Mesenchymal stem cell (in vitro differentiated cells and primary cell): ENCODE measurements around the gene KRT32.
A peak's percentile ranks its signal among the peaks of the same experiment; 100 is the strongest.

Experiments used
- DNase-seq: peaks from one replicate; pipeline ENCODE4 v3.0.0-alpha.2; 2013
- H2AFZ ChIP-seq: one replicate; pipeline ENCODE4 v1.6.1; 2013; ENCODE audit warnings: low read depth, mild to moderate bottlenecking, control low read depth, inconsistent platforms, low read length, moderate library complexity
- H2AK5ac ChIP-seq: 2 replicates; pipeline ENCODE4 v1.6.1; 2013; ENCODE audit warnings: low read length, moderate library complexity, mild to moderate bottlenecking, inconsistent platforms; ENCODE audit not compliant: severe bottlenecking
- H2BK120ac ChIP-seq: one replicate; pipeline ENCODE4 v1.6.1; 2013; ENCODE audit warnings: low read depth, mild to moderate bottlenecking, inconsistent platforms, low read length, moderate library complexity
- H2BK12ac ChIP-seq, 2 experiments: one replicate each; pipeline ENCODE4 v1.6.1; 2013; ENCODE audit warnings: inconsistent platforms in 2 of 2, low read length in 2 of 2, mild to moderate bottlenecking in 2 of 2, moderate library complexity in 2 of 2, control low read depth in 1 of 2
- H2BK15ac ChIP-seq: one replicate; pipeline ENCODE4 v1.6.1; 2013; ENCODE audit warnings: mild to moderate bottlenecking, low read depth, inconsistent platforms; ENCODE audit not compliant: poor library complexity, severe bottlenecking
- H2BK5ac ChIP-seq: 2 replicates; pipeline ENCODE4 v1.6.1; 2013; ENCODE audit warnings: low read depth, mild to moderate bottlenecking, low read length, control low read depth, inconsistent platforms; ENCODE audit not compliant: poor library complexity, severe bottlenecking
- H3K14ac ChIP-seq, 2 experiments: one replicate each; pipeline ENCODE4 v1.6.1; 2013; ENCODE audit warnings: inconsistent platforms in 2 of 2, low read length in 2 of 2, control low read depth in 1 of 2, mild to moderate bottlenecking in 1 of 2, moderate library complexity in 1 of 2
- H3K18ac ChIP-seq, 2 experiments: one replicate each; pipeline ENCODE4 v1.6.1; 2013; ENCODE audit warnings: inconsistent platforms in 2 of 2, low read length in 2 of 2, control low read depth in 1 of 2, low read depth in 1 of 2, mild to moderate bottlenecking in 1 of 2
- H3K23ac ChIP-seq, 2 experiments: one replicate each; pipeline ENCODE4 v1.6.1; 2013; ENCODE audit warnings: inconsistent platforms in 2 of 2, low read length in 2 of 2, mild to moderate bottlenecking in 2 of 2, moderate library complexity in 2 of 2, control low read depth in 1 of 2
- H3K27ac ChIP-seq: 2 replicates; pipeline ENCODE4 v1.5.1; 2013; ENCODE audit warnings: mild to moderate bottlenecking, moderate library complexity, low read length, control low read depth, inconsistent platforms; ENCODE audit not compliant: poor library complexity, severe bottlenecking
- H3K27me3 ChIP-seq, 2 experiments: 2 replicates each; pipeline versions ENCODE4 v1.6.1 to v1.7.0; 2013; ENCODE audit warnings: low read length in 2 of 2, mild to moderate bottlenecking in 2 of 2, moderate library complexity in 2 of 2, control low read depth in 1 of 2, inconsistent platforms in 1 of 2; ENCODE audit not compliant: control insufficient read depth in 1 of 2, insufficient read depth in 1 of 2
- H3K36me3 ChIP-seq, 2 experiments: 2 replicates each; pipeline versions ENCODE4 v1.6.1 to v1.7.0; 2013; ENCODE audit warnings: low read length in 2 of 2, control low read depth in 1 of 2, inconsistent platforms in 1 of 2, low read depth in 1 of 2, mild to moderate bottlenecking in 1 of 2; ENCODE audit not compliant: insufficient read depth in 2 of 2, control insufficient read depth in 1 of 2
- H3K4ac ChIP-seq, 2 experiments: one replicate each; pipeline ENCODE4 v1.6.1; 2013; ENCODE audit warnings: inconsistent platforms in 2 of 2, low read length in 2 of 2, mild to moderate bottlenecking in 2 of 2, moderate library complexity in 2 of 2, control low read depth in 1 of 2, low read depth in 1 of 2
- H3K4me1 ChIP-seq: 2 replicates; pipeline ENCODE4 v1.6.1; 2013; ENCODE audit warnings: low read depth, low read length, control low read depth; ENCODE audit not compliant: control insufficient read depth, insufficient read depth
- H3K4me2 ChIP-seq: 2 replicates; pipeline ENCODE4 v1.6.1; 2013; ENCODE audit warnings: low read length, mild to moderate bottlenecking, inconsistent platforms; ENCODE audit not compliant: poor library complexity, severe bottlenecking
- H3K4me3 ChIP-seq, 2 experiments: 2 replicates each; pipeline versions ENCODE4 v1.5.1 to v1.7.0; 2013; ENCODE audit warnings: low read length in 2 of 2, mild to moderate bottlenecking in 2 of 2, control low read depth in 1 of 2, low read depth in 1 of 2; ENCODE audit not compliant: insufficient read depth in 1 of 2
- H3K79me1 ChIP-seq: replicated peaks from 2 replicates; pipeline ENCODE4 v1.6.1; 2013; ENCODE audit warnings: mild to moderate bottlenecking, control low read depth, low read length, inconsistent platforms; ENCODE audit not compliant: poor library complexity, severe bottlenecking
- H3K9ac ChIP-seq: 2 replicates; pipeline ENCODE4 v1.7.0; 2013; ENCODE audit warnings: mild to moderate bottlenecking, low read length, moderate library complexity
- H3K9me3 ChIP-seq: 2 replicates; pipeline ENCODE4 v1.7.0; 2013; ENCODE audit warnings: mild to moderate bottlenecking, low read length; ENCODE audit not compliant: control insufficient read depth
- H4K8ac ChIP-seq: one replicate; pipeline ENCODE4 v1.6.1; 2013; ENCODE audit warnings: inconsistent platforms, mild to moderate bottlenecking, low read length, moderate library complexity
- H4K91ac ChIP-seq: one replicate; pipeline ENCODE4 v1.6.1; 2013; ENCODE audit warnings: mild to moderate bottlenecking, low read length, inconsistent platforms
- WGBS: methylation state at CpG from one replicate; pipeline ENCODE4 v1.1.7; 2013; ENCODE audit warnings: mixed read lengths; 5-methylcytosine and 5-hydroxymethylcytosine counted together

The KRT32 gene

DNA sequence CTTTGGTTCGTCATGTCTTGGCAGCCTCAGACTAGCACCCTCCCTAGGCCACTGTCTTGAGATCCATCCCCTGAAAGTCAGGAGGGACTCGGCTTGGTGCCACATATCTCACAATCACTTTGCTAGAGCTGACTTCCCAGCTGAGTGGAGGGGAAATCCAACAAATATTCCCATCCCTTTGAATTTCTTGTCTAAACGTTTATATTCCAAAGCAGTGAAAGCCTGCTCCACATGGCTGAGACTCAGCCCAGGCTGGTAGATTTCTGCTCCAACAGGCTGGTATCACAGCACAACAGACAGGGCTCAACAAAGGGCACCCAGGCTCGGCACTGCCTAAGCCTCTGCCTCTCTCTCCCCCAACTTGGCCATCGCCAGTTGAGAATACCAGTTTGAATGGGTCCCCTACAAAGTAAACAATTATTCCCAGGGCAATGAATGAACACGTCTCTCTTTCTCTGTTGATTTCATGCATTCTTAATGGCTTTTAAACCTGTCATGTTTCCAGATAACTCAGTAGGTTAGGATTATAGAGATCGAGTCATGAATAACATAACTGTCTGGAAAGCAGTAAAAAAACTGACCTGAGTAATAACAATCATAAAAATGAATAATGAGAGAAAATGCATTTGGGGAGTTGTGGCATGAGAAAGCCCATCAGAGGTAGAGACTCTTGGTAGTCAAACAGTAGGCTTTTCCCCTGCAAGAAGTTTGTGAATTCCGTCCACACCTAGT is 37.2 kb upstream of the KRT32 start:
- Histone ChIP-seq H2AFZ (no peak overlapping the region), H3K9ac (no peak overlapping the region), H2BK120ac (no peak overlapping the region), H3K14ac (no peak overlapping the region), H2BK15ac (no peak overlapping the region), H4K8ac (no peak overlapping the region), H3K4me2 (no peak overlapping the region), H3K27ac (no peak overlapping the region), H4K91ac (no peak overlapping the region), H3K4ac (no peak overlapping the region), H2AK5ac (no peak overlapping the region), H3K79me1 (no peaks in the 10 kb centered on the region), H2BK5ac (no peak overlapping the region), H2BK12ac (no peak overlapping the region), H3K23ac (no peak overlapping the region), H3K4me1 (peaks cover 9% of the 10 kb centered on the region), H3K36me3 (no peaks in the 10 kb centered on the region), H3K27me3 (peaks cover 0 to 8% of the 10 kb centered on the region in 2 experiments), H3K18ac (no peak overlapping the region), H3K4me3 (no peak overlapping the region), H3K9me3 (no peaks in the 10 kb centered on the region)
- WGBS = 81% methylated on average over 6 of the region's 8 CpGs
- DNase-seq = no peak

DNA sequence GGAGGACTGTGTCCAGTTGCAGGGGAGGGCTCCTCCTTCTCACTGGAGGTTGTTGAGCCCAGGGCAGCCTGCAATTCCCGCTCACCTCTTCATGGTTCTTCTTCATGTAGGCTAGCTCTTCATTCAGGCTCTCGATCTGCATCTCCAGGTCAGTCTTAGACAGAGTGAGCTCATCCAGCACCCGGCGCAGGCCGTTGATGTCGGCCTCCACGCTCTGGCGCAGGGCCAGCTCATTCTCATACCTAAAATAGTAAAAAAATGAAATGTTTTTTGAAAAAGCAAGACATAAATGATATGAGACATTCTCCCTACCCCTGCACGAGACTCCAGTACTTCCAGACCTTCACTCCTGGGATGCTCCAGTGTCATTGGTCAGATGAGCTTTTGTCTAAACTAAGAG is 36.0 kb upstream of the KRT32 start:
- Histone ChIP-seq H3K9ac (no peak overlapping the region), H2BK12ac (no peak overlapping the region), H3K18ac (no peak overlapping the region), H4K91ac (no peak overlapping the region), H2BK15ac (no peak overlapping the region), H3K36me3 (no peaks in the 10 kb centered on the region), H3K14ac (no peak overlapping the region), H3K4me1 (peaks cover 9% of the 10 kb centered on the region), H3K4me2 (no peak overlapping the region), H3K79me1 (no peaks in the 10 kb centered on the region), H3K23ac (no peak overlapping the region), H4K8ac (no peak overlapping the region), H3K27ac (no peak overlapping the region), H2BK5ac (no peak overlapping the region), H2BK120ac (no peak overlapping the region), H2AFZ (no peak overlapping the region), H2AK5ac (no peak overlapping the region), H3K27me3 (no peaks in the 10 kb centered on the region), H3K9me3 (no peaks in the 10 kb centered on the region), H3K4ac (no peak overlapping the region), H3K4me3 (no peak overlapping the region)
- no peak for DNase-seq
- WGBS = 95% methylated on average over 4 of the region's 9 CpGs

DNA sequence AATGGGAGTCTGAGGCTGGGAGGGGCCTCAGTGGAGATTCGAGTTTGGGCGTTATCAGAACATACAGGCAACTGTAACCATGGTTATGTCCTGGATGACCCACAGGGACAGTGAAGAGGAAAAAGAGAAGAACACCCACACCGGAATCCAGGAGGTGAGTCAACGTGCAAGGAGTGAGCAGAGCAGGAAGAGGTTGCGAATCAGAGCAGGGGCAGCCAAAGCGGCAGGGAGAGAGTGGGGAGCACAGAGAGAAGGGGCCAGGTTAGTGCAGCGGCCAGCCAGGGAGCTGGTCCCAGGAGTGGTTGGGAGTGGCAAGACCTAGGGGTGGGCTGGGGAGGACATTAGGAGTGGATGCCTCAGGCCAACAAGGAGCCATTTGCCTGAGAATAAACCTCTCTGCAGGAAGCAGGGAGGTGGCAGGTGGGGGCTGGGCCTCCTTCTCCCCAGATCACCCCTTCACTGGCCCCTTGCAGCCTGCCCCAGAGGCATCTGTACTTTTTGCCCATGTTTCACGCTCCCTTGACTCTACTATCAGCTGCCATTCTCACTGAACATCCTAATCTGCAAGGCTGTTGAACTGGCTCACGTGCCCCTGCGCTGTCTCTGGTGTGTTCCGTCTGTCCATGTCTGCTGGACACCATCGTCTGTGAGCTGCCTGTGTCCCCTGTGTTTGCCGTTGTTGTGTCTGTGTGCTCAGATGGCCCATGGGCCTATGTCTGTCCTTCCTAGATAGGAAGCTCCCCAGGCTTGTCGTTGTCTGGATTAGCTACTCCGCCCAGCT is 33.1 kb upstream of the KRT32 start:
- no peak overlapping the region for H3K4me2 ChIP-seq
- H4K91ac ChIP-seq = peak overlapping the region; percentile 43
- H3K9me3 ChIP-seq = no peaks in the 10 kb centered on the region
- no peak overlapping the region for H2BK5ac ChIP-seq
- peak; percentile 38 for DNase-seq
- no peaks in the 10 kb centered on the region for H3K27me3 ChIP-seq
- H3K23ac ChIP-seq = no peak overlapping the region
- H3K79me1 ChIP-seq = no peaks in the 10 kb centered on the region
- no peak overlapping the region for H3K27ac ChIP-seq
- peaks cover 13% of the 10 kb centered on the region for H3K4me1 ChIP-seq
- H3K36me3 ChIP-seq = no peaks in the 10 kb centered on the region
- no peak overlapping the region for H2AFZ ChIP-seq
- no peak overlapping the region for H3K4me3 ChIP-seq
- no peak overlapping the region for H3K9ac ChIP-seq
- H2BK12ac ChIP-seq = peak overlapping the region; percentile 13 to 33
- H2BK15ac ChIP-seq = no peak overlapping the region
- peak overlapping the region; percentile 2 to 48 for H3K18ac ChIP-seq
- H3K14ac ChIP-seq = no peak overlapping the region
- peak overlapping the region; percentile 64 for H4K8ac ChIP-seq
- no peak overlapping the region for H2BK120ac ChIP-seq
- no peak overlapping the region for H2AK5ac ChIP-seq
- peak overlapping the region in 1 of 2 experiments; percentile 46 for H3K4ac ChIP-seq
- 62% methylated on average over 15 of the region's 15 CpGs for WGBS

DNA sequence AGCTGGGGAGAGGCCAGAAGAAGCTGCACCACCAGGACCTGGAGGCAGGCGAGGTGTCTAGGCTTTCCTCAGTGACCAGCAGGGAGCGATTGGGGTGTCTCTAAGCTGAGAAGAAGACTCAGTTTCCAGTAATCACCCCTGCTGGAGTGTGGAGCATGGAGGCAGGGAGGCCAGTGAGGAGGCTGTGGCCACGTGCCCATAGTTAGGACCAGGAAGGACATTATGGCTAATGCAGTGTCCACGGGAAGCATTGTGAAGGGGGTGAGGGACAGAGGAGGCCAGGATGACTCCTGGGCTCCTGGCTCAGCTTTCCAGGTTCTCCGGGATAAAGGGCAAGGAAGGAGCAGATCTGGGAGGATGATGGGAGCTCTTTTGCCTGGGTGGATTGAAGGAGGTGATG is 32.5 kb upstream of the KRT32 start:
- H3K4me2 ChIP-seq = no peak overlapping the region
- H3K27ac ChIP-seq = no peak overlapping the region
- H3K14ac ChIP-seq = no peak overlapping the region
- H2BK5ac ChIP-seq = no peak overlapping the region
- H2BK15ac ChIP-seq = no peak overlapping the region
- no peak for DNase-seq
- H2BK120ac ChIP-seq = no peak overlapping the region
- no peak overlapping the region for H3K4ac ChIP-seq
- H3K36me3 ChIP-seq = no peaks in the 10 kb centered on the region
- H2AK5ac ChIP-seq = no peak overlapping the region
- H2AFZ ChIP-seq = no peak overlapping the region
- no peak overlapping the region for H3K23ac ChIP-seq
- H2BK12ac ChIP-seq = peak overlapping the region; percentile 1 to 69
- no peak overlapping the region for H4K8ac ChIP-seq
- WGBS = 91% methylated on average over 5 of the region's 5 CpGs
- no peaks in the 10 kb centered on the region for H3K27me3 ChIP-seq
- peak overlapping the region; percentile 43 for H4K91ac ChIP-seq
- peaks cover 14% of the 10 kb centered on the region for H3K4me1 ChIP-seq
- H3K18ac ChIP-seq = no peak overlapping the region
- no peaks in the 10 kb centered on the region for H3K79me1 ChIP-seq
- no peak overlapping the region for H3K9ac ChIP-seq
- H3K4me3 ChIP-seq = no peak overlapping the region
- no peaks in the 10 kb centered on the region for H3K9me3 ChIP-seq
